NCI-H510A treated with DMSO at 0.1 percent for 48 hours (cell line): ENCODE results near the gene TMEM44.

ENCODE experiments used
- DNase-seq: peaks from one replicate; lab custom pipeline; 2025; lab: John Stamatoyannopoulos, UW

The TMEM44 gene

DNA sequence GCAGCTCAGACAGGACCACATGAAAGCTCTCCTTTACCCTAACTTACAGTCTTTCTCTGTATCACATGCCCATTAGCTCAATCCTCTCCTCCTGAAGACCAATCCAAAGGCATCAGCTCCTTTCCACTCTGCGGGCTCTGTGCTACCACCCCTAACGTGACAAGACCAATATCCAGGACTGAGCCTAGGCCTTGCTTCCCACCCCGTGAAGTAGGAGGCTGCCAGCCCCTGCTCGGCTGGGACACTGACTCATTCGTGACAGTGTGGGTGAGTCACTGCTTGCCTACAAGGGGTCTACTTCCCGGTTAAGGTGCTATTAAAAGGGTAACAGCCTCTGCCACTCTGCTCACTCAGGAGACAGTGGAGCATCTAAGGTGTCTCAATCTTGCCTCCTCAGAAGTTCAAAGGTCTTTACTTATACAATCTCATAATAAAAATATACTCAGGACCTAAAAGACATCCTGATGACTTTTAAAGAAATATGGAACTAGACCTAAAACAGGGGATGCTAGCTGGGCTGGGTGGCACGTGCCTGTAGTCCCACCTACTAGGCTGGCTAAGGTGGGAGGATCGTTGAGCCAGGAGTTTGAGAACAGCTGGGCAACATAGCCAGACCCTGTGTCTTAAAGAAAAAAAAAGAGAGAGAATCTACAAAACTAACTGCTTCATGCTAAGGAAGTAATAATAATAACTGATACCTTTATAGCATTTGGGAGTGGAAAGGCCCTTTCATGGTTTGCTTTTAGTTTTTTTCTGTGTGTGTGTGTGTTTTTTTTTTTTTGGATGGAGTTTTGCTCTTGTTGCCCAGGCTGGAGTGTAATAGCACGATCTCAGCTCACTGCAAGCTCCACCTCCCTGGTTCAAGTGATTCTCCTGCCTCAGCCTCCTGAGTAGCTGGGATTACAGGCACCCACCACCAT is 55.0 kb downstream of the TMEM44 start:
- DNase-seq: no peak

GRCh38 chr3:194575484-194576210 is 57.6 kb downstream of the TMEM44 start:
- DNase-seq: no peak

GRCh38 chr3:194574639-194575483 is 58.4 kb downstream of the TMEM44 start:
- no peak for DNase-seq

GRCh38 chr3:194573680-194574437 is 59.4 kb downstream of the TMEM44 start:
- peak; percentile 62 for DNase-seq

DNA sequence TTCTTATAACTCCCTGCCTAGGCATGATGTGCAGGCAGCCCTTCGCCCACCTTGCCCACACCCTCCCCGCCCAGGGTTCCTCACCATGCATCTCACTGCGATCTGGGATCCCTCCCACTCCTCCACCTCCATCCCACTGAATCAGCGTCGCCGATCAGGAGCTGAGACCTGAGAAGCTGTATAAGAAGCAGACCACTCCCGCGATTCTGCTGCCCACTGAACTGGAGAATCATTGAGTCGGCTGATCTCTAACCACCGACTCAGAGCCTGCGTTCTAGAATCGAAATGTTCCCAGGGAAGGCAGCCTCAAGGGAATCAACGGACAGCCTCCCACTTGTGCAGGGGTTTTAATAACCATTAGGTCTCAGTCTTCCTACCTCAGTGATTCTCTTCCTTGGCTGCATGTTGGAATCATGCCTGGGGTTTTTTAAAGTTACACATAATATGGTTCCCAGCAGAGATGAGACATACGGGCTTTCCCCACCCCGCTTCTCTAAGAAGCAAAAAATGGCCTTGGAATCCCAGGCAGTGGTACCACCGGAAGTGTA is 60.2 kb downstream of the TMEM44 start:
- no peak for DNase-seq

GRCh38 chr3:194572143-194572789 is 61.0 kb downstream of the TMEM44 start:
- DNase-seq: no peak

DNA sequence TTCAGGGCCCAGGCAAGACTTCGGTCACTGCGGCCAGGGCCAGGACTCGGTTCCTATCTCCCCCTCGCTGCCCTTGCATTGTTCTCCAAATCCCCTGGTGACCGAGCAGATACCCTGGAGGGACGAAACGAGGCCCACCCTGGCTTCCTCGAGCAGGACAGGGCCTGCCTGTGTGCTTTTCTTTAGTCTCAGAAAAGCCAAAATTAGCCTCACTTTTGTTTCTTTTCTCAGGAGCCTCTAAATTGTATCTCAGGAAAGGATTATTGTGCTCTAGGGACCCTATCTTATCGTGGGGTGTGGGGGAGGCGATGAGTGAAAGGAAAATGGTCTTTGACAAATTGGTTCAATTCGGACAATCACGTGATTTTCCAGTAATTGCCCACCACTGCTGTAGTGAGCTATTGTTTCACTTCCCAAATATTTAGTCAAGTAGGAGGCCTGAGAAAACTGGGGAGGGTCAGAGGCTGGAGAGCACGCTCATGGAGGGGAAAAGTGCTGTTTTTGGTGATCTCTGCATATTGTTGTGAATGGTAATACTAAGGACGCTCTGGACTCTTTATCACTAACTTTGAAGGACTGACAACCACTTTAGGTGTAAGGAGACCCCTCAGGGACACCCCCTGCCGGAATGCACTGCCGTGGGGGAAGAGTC is 61.6 kb downstream of the TMEM44 start:
- no peak for DNase-seq

DNA sequence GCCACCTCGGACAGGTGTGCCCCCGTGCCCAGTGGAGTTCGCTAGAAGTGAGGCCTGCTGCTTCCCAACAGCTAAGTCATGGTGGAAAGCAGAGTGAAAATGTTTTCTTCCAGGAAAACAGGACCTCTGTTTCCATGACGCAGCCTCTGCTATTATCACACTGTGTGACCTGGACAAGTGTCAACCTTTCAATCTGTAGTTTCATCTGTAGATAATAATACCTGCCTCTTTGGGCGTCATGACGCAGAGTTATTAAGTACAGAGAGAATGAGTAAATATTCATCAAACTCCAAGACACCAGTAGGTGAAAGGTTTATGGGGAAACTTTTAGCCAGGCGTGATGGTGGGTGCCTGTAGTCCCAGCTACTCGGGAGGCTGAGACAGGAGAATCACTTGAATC is 62.3 kb downstream of the TMEM44 start:
- DNase-seq: no peak

- DNase-seq: no peak
Observed at GRCh38 chr3:194570235-194570634, 63.0 kb downstream of the TMEM44 start.

- DNase-seq: no peak
Observed at GRCh38 chr3:194569252-194569651, 64.0 kb downstream of the TMEM44 start.

DNA sequence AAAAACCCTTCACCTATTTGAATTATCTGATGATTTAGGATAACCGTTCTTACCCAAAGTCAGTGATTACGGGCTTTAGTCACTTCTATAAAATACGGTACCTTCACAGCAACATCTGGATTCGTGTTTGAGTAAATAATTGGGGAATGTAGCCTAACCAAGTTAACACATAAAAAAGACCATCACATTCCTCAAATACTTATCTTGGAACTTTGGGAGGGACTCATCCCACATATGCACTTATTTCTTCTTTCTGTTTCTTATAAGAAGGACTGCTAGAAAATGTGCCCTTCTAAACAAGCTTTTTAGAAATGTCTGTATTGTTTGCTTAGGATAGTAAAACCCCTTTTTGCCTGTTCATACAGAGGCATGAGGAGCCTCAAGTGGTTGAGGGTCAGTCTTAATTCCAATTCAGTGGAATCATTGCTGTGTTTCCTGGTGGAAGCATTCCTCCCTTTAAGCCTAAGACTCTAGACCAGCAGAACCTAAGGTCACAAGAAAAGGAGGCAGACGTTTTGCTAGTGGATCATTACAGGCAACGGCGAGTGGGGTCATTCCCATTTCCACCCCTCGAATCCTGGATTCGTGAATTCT is 67.5 kb downstream of the TMEM44 start:
- no peak for DNase-seq

DNA sequence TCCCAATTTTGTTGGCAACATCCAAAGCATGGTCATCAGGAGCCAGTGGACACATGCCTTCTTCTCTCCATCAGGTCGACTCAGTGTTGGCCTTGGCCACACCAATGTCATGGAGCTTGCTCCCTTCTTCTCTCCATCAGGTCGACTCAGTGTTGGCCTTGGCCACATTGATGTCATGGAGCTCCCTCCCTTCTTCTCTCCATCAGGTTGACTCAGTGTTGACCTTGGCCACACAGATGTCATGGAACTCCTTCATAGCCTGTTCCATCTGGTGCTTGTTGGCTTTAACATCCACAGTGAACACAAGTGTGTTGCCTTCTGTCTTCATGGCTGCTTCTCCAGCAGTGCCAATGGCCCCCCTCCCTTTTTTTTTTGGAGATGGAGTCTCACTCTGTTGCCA is 70.2 kb downstream of the TMEM44 start:
- no peak for DNase-seq

DNA sequence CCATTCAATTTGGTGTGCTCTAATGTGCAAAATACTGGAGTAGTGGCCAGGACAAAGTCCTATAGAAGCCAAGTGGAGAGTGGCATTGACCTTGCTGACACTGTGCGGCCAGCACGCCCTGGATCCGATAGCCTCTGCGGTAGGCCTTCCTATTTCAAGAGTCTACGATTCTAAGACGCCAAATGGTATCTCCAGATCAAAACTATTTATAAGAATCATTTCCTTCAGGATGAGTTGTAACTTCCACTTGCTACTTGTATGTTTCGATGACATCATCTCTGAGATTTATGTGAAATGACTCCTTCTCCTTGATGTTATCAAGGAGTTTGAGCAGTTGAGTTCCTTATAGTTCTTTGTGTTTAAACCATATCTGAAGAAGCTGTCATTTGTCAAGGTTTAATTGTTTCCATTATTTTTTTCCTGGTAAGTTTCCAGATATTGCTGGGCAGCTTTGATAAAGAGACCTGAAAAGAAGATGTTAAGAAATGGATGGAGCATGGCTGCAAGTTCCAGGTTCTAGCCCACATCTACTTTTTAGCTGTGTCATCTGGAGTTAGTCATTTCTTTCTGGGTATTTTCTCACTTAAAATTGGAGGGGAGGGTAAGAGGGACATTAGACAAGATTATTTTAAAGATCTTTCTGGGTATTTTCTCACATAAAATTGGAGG is 71.8 kb downstream of the TMEM44 start:
- no peak for DNase-seq

GRCh38 chr3:194560047-194560446 is 73.2 kb downstream of the TMEM44 start:
- no peak for DNase-seq

DNA sequence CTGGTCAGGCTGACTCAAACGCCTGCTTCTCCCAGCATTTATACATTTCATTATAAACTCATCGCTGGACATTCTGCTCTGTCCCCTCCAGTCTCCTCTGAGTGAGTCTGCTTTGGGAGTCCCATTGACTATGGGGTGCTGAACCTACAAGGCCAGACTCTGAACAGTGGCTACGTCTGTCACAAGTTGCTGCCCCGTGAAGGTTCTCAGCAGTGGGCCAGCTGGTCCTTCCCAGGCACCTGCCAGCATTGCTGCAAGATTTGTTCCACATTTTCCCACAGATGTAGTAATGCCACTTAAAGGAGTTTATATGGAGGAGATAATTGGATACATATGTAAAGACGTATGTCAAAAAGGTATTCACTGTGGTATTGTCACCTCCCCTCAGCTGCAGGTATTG is 73.7 kb downstream of the TMEM44 start:
- no peak for DNase-seq

DNA sequence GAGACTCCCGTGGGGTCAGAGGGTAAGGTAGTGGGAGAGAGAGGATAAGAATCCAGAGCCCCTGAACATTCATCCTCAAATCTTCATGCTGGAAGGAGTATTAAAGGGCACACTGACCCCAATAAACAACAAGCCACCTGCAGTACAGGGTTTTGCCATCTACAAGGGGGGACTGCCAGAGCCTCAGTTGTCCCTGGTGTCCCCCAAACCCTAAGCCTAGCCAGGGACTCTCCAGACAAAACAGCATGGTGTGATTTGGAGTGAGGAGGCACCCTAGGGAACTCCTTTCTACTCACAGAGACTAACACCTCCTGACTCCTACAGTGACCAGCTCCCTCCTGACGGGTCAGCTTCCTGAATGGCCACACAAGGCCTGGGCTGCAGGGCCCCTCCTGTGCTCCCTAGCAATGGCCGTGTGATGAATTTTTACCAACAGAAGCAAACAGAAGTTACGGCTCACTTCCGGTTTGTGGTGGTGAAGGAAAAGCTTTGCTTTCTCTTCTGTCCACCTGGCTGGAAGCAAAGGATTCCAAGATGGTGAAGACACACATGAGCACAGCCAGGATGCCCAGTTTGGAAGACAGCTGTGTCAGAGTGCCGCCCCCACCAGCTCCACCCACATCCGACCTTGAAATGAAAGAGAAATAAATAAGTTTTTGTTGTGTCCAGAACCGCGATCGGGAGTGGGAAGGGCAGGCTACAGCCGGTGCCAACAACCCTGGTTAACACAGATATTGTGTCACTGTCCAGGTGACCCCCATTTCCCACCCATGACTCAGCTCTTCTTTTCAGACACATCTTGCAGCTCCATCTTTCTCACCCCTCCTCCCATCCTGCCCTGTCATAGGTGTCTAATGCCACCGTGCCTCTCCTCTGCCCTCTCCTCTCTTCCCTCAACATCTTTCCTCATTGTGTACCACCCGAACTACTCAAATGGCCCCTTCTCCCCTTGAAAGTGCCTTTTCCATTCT is 76.8 kb downstream of the TMEM44 start:
- DNase-seq: no peak

GRCh38 chr3:194555175-194556062 is 77.8 kb downstream of the TMEM44 start:
- DNase-seq: peak; percentile 51
